GM20431 (cell line): ENCODE results near the gene ABCA3.

ENCODE experiments used
- in situ Hi-C: fragments of 300-500 bp; cut with MseI, MboI; formaldehyde crosslinking; loops from one replicate; pipeline ENCODE4 v1.15.0; 2020; ENCODE audit warnings: low sequenced_read_pairs; ENCODE audit not compliant: unreplicated experiment

ABCA3 gene

GRCh38 chr16:2324296-2324859, 16.1 kb downstream of the ABCA3 start:
- in situ Hi-C loops = no loop called here

GRCh38 chr16:2323701-2324100, 16.8 kb downstream of the ABCA3 start:
- in situ Hi-C loops = no loop called here

DNA sequence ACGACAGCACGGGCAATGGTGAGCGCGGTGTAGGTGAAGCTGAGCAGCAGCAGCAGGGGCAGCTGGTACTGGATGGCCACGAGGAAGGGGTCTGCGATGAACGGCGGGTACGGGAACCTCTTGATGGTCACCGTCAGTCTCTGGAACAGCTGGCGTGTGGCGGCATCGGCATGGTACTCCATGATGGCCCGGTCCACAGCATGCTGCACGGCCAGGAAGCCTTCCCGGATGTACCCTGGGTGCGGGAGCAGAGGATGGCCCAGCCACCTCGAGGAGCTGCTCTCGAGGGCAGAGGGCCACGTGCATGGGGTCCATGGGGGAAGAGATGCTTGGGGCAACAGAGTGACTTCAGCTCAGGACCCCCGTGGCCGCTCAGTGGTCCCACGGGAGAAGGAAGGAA, 20.9 kb downstream of the ABCA3 start:
- in situ Hi-C loops = no loop called here

GRCh38 chr16:2317231-2318020, 23.1 kb downstream of the ABCA3 start:
- in situ Hi-C loops = no loop called here

DNA sequence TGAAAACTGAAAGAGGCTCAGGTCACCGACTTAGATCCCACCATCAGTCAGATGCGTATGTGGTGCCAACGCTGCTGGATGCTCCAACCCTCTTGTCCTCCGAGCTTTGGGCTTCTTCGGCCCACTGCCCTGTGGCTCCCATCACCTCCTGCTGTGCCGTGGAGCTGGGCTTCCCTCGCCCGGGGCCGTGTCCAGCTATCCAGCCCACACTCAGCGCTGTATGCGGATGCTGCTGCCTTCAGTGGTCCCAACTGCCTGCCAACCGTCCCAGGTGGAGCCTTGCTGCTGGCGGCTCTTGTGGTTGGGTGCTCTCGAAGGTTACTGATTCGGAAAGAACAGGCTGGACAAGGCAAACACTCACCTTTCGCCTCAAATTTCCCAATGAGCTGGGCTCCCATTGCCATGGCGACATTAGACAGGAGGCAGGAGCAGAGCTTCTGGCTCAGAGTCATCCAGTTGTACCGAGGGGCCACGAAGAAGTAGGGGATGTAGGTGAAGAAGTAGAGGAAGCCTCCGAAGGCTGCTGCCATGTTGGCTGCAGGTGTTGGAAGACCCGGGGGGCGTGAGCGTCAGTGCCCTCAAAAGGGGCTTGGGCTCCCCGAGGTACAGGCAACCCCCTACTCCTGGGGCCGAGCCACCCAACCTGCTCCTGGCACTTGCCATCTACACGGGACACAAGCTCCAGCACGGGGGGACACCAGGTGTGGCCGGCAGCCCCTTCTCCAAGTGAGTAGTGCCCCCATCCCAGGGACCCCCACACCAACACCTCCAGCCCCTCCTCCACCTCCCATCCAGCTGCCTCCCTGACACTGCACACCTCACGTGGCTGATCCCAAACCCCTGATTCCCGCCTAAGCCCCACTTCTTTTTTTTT, 32.2 kb downstream of the ABCA3 start:
- in situ Hi-C loops = no loop called here

- in situ Hi-C loops = no loop called here
Observed at GRCh38 chr16:2299915-2300192, 40.7 kb downstream of the ABCA3 start.

- in situ Hi-C loops = no loop called here
Observed at GRCh38 chr16:2299121-2299914, 41.2 kb downstream of the ABCA3 start.

- in situ Hi-C loops = no loop called here
Observed at GRCh38 chr16:2298621-2299020, 41.9 kb downstream of the ABCA3 start.

GRCh38 chr16:2297506-2297860, 43.0 kb downstream of the ABCA3 start:
- in situ Hi-C loops = no loop called here

DNA sequence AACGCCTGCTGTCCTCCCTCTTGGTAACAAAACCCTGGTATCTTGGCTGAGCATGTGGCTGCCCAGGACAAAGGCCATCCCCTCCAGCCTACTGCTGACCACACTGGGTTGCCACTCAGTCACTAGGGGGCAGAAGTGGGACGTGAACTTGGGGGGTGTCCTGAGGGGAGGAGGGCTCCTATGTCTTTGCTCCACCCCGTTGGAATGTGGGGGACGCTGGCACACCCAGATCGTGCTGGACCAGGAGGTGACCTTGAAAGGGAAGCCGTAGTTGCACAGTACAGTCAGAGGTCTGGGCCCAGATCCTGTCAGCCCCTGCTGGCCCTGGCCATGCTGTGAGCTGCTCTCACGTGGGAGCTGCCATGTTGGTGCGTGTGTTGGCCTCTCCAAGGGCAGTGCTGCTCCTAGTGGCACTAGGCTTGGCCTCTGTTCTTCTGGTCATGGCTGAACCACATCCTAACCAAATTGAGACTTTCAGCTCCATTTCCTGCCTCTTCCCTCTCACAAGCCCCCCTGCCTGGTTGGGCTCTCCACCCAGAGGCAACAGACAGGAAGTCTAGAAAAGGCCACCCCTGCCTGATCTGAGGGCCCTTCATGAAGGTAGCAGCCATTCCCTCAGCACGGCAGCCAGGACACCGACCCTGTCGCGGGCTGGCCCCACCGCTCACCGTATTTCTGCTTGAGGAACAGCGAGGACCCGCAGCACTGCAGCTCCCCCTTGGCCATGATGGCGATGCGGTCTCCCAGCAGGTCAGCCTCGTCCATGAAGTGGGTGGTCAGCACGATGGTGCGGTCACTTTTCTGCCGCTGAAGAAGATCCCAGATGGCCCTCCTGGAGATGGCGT, 43.6 kb downstream of the ABCA3 start:
- in situ Hi-C loops = no loop called here

GRCh38 chr16:2295056-2295798, 45.3 kb downstream of the ABCA3 start:
- in situ Hi-C loops = no loop called here

- in situ Hi-C loops = no loop called here
Observed at GRCh38 chr16:2292221-2292620, 48.3 kb downstream of the ABCA3 start.

- in situ Hi-C loops = no loop called here
Observed at GRCh38 chr16:2289282-2289681, 51.2 kb downstream of the ABCA3 start.

DNA sequence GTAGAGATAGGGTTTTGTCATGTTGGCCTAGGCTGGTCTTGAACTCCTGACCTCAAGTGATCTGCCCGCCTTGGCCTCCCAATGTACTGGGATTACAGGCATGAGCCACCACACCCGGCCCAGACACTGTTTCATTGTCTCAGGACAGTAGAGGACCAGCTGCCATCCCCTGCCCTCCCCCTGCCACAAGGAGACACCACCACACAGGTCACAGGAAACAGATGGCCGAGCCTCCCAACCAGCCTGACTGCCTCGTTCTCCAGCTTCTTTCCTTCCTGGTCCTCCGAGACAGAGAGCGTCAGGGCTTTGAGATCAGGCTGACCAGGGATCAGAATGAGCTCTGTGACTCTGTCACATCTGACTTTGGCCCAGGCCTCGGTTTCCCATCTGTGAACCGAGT, 51.8 kb downstream of the ABCA3 start:
- in situ Hi-C loops = no loop called here

GRCh38 chr16:2287916-2288547, 52.5 kb downstream of the ABCA3 start:
- in situ Hi-C loops = no loop called here

- in situ Hi-C loops = no loop called here
Observed at GRCh38 chr16:2286550-2286949, 54.0 kb downstream of the ABCA3 start.

DNA sequence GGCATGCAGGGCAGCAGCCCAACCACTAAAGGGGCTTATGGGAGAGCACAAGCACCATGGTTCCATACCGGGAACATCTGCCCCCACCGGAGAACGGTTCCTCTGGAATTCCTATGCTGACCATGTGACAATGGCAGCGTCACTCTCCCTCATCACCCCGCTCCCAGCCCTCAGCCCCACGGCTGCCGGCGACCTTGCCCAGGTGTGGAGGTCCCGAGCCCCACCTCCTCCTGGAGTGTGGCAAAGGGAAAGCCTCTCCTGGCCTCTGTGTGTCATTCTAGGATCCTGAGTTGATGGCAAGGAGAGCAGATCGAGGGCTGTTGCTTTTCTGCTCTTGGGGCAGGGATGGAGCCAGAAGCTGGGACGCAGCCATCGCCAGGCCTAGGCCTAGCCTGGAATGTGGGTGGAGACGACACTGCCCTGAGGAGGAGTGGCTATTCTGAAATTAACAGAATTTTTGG, 54.8 kb downstream of the ABCA3 start:
- in situ Hi-C loops = no loop called here

- in situ Hi-C loops = no loop called here
Observed at GRCh38 chr16:2284797-2285576, 55.5 kb downstream of the ABCA3 start.
